ENCODE results near the gene SLC16A14. TPM values are rescaled to one million over a fixed set of nuclear protein-coding genes. Genes with fewer than 3 reads are reported as not detected.

The SLC16A14 gene
- total RNA-seq, 1 donor = 3.5 TPM

- TF ChIP-seq CTCF (IDR thresholded peaks at IDR 0.05; ENCODE audit: insufficient read depth, low read depth, low read length) = no peak
- no peak for DNase-seq (ENCODE audit: low read depth)
- H3K4me3 ChIP-seq (ENCODE audit: low read depth, low read length) = no peak overlapping the region
Observed at GRCh38 chr2:230077851-230078547, 9.3 kb upstream of the SLC16A14 start.

- no peak for TF ChIP-seq CTCF (IDR thresholded peaks at IDR 0.05; ENCODE audit: insufficient read depth, low read depth, low read length)
- no peak overlapping the region for H3K4me3 ChIP-seq (ENCODE audit: low read depth, low read length)
- no peak for DNase-seq (ENCODE audit: low read depth)
Observed at GRCh38 chr2:230076819-230077218, 8.1 kb upstream of the SLC16A14 start.

DNA sequence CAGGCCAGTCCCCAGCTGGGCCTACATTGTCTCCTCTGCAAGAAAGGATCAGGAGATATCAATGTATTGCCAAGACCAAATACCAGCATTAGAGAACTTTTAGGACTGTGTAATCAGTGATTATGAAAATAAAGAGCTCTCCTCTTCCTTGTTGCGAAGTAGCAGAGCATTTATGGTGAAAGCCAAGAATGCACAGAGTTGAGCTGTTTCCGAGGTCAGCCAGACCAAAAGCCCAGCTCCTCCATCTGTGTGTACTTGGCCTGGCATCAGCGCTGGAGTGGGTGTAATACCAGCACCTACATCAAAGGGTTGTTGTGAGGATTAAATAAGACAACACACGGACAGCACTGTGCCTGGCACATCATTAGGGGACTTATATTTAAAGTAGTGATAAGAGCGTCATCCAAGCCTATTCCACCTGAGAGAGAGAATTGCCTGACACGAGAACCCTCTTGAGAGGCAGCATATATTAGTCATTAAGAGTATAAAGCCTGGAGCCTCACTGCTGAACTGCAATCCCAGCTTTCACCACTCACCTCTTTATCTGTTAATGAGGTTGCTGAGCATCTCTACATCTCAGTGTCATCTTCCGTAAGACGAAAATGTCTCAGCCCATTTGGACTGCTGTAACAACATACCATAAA lies 7.4 kb upstream of the SLC16A14 start:
- DNase-seq (ENCODE audit: low read depth) = no peak
- TF ChIP-seq CTCF (IDR thresholded peaks at IDR 0.05; ENCODE audit: insufficient read depth, low read depth, low read length) = no peak
- no peak overlapping the region for H3K4me3 ChIP-seq (ENCODE audit: low read depth, low read length)

- no peak for TF ChIP-seq CTCF (IDR thresholded peaks at IDR 0.05; ENCODE audit: insufficient read depth, low read depth, low read length)
- no peak for DNase-seq (ENCODE audit: low read depth)
- no peak overlapping the region for H3K4me3 ChIP-seq (ENCODE audit: low read depth, low read length)
Observed at GRCh38 chr2:230071421-230071820, 2.7 kb upstream of the SLC16A14 start.

- no peak overlapping the region for H3K4me3 ChIP-seq (ENCODE audit: low read depth, low read length)
- TF ChIP-seq CTCF (IDR thresholded peaks at IDR 0.05; ENCODE audit: insufficient read depth, low read depth, low read length) = no peak
- DNase-seq (ENCODE audit: low read depth) = no peak
Observed at GRCh38 chr2:230069402-230069801, 678 bp upstream of the SLC16A14 start.

DNA sequence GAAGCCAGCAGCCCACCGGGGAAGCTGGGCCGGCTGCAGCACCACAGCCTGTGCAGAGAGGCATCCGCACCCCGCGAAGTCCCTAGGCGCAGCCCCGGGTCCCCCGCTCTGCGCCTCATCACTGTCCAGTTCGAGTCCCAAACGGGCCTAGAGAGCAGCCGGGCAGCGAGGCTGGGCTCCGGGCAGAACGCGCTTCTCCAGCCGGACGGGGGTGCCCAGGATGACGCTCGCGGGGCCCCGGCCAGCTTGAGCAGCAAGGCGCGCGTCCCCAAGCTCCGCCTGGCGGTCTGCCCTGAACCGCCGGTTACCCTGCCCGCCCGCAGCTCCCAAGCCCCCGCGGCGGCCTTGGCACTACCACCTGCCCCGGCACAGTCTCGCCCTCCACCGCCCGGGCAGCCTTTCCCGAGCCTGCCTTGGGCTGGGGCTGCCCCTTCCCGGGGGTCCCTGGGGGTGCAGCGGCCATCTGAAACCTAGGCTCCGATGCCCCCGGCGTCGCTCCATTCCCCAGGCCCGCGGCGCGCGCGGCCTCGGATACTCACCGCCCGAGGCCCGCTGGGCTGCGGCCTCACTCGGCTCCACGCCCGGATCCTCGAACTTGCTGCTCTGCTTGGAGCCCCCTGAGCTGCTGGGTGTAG lies 591 bp downstream of the SLC16A14 start:
- TF ChIP-seq CTCF (IDR thresholded peaks at IDR 0.05; ENCODE audit: insufficient read depth, low read depth, low read length) = peak; percentile 7
- peak overlapping the region; percentile 61 for H3K4me3 ChIP-seq (ENCODE audit: low read depth, low read length)
- DNase-seq (ENCODE audit: low read depth) = peak; percentile 25

Measured in fibroblast of villous mesenchyme (primary cell).